Hematopoietic multipotent progenitor cell treated with erythropoietin and hydrocortisone succinate and interleukin-3 and kit ligand, for 6 days (in vitro differentiated cells): ENCODE results near the gene CETP.

Source experiments
- DNase-seq: peaks from one replicate; pipeline ENCODE4 v3.0.0-alpha.2; 2015

Gene CETP

GRCh38 chr16:56935201-56935600 is 26.5 kb upstream of the CETP start:
- DNase-seq = no peak

GRCh38 chr16:56936491-56936890 is 25.3 kb upstream of the CETP start:
- no peak for DNase-seq

- DNase-seq = no peak
These were observed 24.8 kb upstream of the CETP start for GRCh38 chr16:56936950-56937349.

GRCh38 chr16:56938664-56939513 is 22.9 kb upstream of the CETP start:
- no peak for DNase-seq

GRCh38 chr16:56939801-56940200 is 21.9 kb upstream of the CETP start:
- no peak for DNase-seq

- no peak for DNase-seq
These were observed 20.7 kb upstream of the CETP start for GRCh38 chr16:56941092-56941491.

GRCh38 chr16:56941856-56942331 is 19.9 kb upstream of the CETP start:
- no peak for DNase-seq

- DNase-seq = no peak
These were observed 17.9 kb upstream of the CETP start for GRCh38 chr16:56943761-56944375.

- no peak for DNase-seq
These were observed 16.6 kb upstream of the CETP start for GRCh38 chr16:56944954-56945839.

- DNase-seq = no peak
These were observed 15.8 kb upstream of the CETP start for GRCh38 chr16:56945847-56946527.

- DNase-seq = no peak
These were observed 14.8 kb upstream of the CETP start for GRCh38 chr16:56946767-56947603.

- no peak for DNase-seq
These were observed 14.2 kb upstream of the CETP start for GRCh38 chr16:56947604-56947995.

- no peak for DNase-seq
These were observed 13.5 kb upstream of the CETP start for GRCh38 chr16:56948234-56948633.

GRCh38 chr16:56950051-56950450 is 11.7 kb upstream of the CETP start:
- no peak for DNase-seq

GRCh38 chr16:56950455-56950854 is 11.3 kb upstream of the CETP start:
- no peak for DNase-seq

- peak; percentile 71 for DNase-seq
These were observed 10.6 kb upstream of the CETP start for GRCh38 chr16:56950881-56951771.

GRCh38 chr16:56953006-56953405 is 8.7 kb upstream of the CETP start:
- no peak for DNase-seq

- DNase-seq = no peak
These were observed 5.7 kb upstream of the CETP start for GRCh38 chr16:56956076-56956475.

- DNase-seq = no peak
These were observed 5.0 kb upstream of the CETP start for GRCh38 chr16:56956756-56957155.

GRCh38 chr16:56960681-56961281 is 969 bp upstream of the CETP start:
- no peak for DNase-seq
